NK-92 (cell line): ENCODE measurements around the gene CFAP298.
"Not testable (repeated sequence)": the region's sequence is repeated elsewhere in the genome, so short reads cannot be mapped to it uniquely, and the experiment has no call there.

Experiments used
- DNase-seq: peaks from one replicate; lab custom pipeline; 2025; ENCODE audit not compliant: unreplicated experiment; lab: John Stamatoyannopoulos, UW

CFAP298 gene

DNA sequence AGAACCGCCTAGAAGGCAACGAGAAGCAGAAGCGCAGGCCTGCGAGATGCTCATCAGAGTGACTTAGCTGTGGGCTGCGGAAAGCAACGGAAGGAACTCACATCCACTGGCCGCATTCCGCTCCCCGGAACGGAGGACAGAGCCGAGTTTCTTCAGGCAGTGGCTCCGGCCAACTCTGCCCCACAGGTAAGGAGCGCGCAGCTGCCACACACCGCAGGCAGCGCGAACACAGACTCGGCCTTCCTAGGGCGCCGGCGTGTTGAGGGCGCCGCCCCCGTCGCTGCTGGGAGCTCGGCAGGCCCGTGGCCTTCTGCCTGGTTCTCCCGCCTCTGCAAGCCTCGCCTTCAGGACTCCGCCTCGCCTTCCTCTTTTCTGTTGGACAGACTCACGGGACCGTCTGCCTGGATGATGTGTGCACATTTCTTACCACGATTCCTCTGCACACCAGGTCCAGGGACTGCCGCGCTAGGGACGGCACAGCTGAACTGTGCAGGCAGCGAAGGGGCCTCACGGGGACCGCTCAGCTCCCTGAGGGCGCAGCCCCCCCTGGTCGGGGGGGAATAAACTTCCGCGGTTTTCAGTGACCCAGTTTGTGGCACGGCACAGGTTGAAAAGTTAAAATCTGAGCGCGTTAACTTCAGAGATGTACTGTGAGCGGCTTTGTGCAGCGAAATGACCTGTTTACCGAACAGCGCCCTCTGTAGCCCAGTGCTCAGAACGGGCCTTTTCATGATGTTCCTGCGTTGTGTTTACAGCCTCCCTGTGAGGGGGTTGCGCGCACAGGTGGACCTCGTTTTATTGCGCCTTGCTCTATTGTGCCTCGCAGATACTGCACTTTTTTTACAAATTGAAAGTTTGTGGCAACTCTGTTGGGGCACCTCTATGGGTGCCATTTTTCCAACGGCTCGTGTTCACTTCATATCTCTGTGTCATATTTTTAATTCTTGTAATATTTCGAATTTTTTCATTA is 42.6 kb downstream of the CFAP298 start:
- DNase-seq, result no peak

DNA sequence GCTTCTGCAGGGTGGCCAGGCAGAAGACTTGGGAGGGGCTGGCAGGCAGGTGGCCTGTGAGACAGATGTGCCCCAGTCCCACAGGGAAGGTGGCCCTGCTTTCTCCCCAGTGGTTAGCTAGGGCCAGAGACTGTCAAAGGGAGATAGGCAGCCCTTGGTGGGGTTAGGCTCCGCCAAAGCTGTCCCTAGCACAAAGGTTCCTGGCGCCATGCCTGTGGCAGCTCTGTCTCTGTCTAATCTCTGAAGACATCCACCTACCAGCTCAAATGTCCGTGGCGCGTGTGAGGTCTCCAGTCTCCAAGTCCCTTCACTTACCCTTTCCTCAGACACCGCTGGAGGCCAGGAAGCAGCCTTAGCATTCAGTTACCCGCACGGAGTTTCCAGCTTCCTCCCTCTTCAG is 44.6 kb downstream of the CFAP298 start:
- DNase-seq, result no peak

DNA sequence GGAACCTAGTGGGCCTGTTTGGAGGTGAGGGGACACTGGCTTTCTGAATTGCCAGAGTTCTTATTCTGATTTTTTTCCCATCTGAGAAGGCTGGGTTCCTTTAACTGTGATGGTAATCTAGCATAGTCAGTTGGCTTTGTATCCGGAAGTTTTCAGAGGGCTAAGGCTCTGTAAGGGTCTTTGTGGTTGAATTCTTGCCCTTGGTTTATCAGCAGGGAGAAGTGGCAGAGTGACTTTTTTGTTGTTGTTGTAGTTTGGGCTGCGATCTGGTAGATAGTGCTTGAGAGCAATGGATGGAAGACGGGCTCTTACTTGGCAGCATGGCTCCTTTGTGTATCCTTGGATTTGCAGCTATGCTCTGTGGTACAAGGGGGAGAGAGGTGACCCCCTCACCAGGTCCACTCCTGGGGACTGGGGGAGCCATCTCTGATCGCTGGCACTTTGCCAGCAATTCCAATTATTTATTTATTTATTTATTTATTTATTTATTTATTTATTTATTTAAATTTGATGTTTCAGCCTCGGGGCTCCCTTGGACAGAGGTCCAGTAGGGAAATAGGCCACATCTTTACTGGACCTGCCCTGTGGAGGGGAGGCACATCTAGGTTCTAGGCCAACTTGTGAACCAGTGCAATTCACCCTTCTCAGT is 45.3 kb downstream of the CFAP298 start:
- no peak for DNase-seq

DNA sequence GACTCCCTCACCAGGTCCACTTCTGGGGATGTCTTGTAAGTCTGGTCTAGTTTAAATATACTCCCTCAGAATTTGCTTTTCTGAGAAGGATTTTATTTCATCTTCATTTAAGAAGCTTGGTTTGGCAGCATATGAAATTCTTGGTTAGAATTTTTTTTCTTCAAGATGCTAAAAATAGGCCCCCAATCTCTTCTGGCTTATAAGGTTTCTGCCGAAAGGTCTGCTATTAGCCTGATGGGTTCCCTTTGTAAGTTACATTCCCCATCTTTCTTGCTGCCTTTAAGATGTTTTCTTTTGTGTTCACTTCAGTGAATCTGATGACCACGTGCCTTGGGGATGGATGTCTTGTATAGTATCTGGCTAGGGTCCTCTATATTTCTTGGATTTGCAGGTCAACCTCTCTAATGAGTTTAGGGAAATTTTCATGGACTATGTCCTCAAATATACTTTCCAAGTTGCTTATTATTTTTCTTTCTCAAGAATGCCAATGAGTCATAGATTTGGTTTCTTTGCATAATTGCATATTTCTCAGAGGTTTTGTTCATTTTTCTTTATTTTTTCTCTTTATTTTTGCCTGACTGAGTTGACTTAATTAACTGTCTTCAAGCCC is 46.2 kb downstream of the CFAP298 start:
- no peak for DNase-seq

DNA sequence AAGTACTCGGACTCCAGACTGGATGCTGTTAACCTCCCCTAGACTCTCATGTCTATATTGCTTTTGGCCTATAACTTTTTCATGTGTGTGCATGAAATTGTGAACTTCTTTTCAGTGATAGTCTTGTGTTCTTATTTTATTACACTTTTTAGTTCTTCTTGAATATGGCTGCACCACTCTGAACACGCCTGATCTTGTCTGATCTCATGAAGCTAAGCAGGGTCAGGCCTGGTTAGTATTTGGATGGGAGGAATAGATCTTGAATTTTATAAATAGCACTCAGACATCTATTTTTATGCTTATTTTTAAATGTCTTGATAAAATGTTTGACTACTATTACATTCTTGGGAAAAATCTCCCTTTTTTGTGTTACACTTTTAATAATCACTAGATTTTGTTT is 49.3 kb downstream of the CFAP298 start:
- DNase-seq, result no peak

DNA sequence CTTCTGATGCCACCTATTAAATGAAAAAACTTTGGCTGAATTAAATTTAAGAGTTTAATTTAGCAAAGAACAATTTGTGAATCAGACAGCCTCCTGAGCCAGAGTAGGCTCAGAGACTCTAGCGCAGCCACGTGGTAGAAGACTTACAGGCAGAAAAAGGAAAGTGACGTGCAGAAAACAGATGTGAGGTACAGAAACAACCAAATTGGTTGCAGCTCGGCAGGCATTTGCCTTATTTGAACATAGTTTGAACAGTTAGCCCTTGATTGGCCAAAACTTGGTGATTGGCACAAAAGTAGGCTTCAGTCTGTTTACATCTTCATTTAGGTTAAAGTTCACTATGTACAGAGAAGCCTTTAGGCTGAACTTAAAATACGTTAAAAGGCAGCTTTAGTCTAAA is 49.8 kb downstream of the CFAP298 start:
- no peak for DNase-seq

- not testable (repeated sequence) for DNase-seq
Measured at GRCh38 chr21:32561476-32561875, 50.7 kb downstream of the CFAP298 start.

DNA sequence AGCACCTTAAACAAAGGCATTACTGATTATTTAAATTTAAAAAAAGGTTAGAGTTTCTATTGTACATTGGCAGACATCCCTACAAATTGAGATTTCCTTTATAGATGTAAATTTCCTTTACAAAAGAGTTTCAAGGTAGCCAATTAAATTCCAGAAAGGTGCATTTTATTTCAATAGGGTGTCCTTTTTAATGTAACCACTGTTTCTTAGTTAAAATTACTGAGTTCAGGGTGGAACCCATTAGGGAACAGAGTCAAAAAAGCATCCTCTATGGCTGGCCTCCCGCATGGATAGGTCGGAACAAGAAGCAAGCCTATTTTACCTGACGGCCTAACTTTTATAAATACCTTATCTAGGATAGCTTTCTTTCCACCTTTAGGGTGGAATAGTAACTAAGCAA is 51.3 kb downstream of the CFAP298 start:
- DNase-seq, result no peak

GRCh38 chr21:32559006-32559610 is 53.1 kb downstream of the CFAP298 start:
- DNase-seq, result no peak

- no peak for DNase-seq
Measured at GRCh38 chr21:32558106-32558505, 54.1 kb downstream of the CFAP298 start.

DNA sequence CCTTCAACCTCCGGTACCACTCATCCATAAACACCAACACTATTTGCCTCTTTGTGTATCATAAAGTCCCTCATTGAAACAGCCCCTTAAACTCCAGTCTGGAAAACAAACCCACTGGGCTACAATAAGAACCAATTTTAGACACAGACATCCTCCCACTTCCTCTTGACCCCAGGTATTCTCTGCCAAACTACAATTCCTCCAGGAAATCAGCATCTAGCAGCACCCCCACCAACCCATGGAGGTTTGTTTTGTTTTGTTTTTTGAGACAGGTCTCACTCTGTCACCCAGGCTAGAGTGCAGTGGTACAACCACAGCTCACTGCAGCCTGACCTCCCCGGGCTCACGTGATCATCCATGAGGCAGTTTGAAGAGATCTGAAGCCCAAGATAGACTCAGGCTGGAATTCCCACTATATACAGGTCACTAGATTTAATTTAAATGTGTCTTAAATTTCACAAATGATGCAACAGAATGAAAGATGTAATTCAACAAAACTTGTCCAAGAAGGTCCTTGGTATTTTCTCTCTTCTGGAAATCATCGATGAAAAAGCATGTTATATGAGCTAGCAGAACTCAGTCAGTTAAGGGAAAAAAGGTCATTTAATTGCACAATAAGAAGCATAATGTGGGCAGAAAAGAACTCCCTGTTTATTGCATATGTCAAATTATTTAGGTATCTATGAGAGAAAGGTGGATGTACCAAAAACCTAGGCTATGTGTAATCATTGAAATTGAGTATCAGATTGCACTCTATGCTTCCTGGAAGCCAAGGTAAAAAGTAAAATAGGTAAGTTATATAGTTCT is 57.1 kb downstream of the CFAP298 start:
- DNase-seq, result no peak

- no peak for DNase-seq
Measured at GRCh38 chr21:32549886-32550285, 62.3 kb downstream of the CFAP298 start.

DNA sequence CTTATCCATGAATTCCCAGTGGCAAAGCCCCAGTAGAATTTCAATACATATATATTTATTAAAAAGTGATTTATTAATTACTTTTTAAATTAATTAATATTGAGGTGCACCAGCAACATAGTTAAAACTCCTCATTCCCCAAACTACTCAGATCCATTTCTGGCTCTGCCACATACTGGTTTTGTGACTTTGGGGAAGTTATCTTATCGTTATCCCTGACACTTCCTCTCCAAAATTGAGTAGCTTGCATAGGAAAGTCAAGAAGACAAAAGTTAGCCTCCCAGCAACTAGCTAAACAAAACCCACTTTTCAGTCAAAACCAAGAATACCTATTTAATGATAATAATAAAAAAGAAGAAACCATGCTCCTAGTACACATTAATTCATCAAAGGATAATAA is 62.7 kb downstream of the CFAP298 start:
- DNase-seq, result no peak
